Endothelial cell of umbilical vein (primary cell): ENCODE data around the gene EPB41L2. TPM values are rescaled to one million over a fixed set of nuclear protein-coding genes. Genes with fewer than 3 reads are reported as not detected.

Experiments
- BruUV-seq: library from RNA; stranded (reverse); fragments of 400-500 nt; replicated peaks from 2 replicates; lab custom pipeline; 2021; lab: Mats Ljungman, UMichigan
- CTCF ChIA-PET: fragments of 300-600, 350-600 bp; sonication (Branson Sonifier 250); formaldehyde crosslinking; loops from one replicate; lab custom pipeline; 2021; ENCODE audit warnings: antibody characterized with exemption, inconsistent platforms; lab: Charles Lee
- POLR2A ChIA-PET: fragments of 300-600, 350-600 bp; sonication (Branson Sonifier 250); formaldehyde crosslinking; loops from one replicate; lab custom pipeline; 2021; ENCODE audit warnings: antibody characterized with exemption, inconsistent platforms; lab: Charles Lee
- DNase-seq: peaks from one replicate; pipeline ENCODE4 v3.0.0-alpha.2; 2011; ENCODE audit warnings: low read depth, low spot score
- FAIRE-seq: peaks from 2 replicates; lab custom pipeline; 2011; peaks lifted over from hg19 to GRCh38; lab: Jason Lieb, UNC
- H2AFZ ChIP-seq: 2 replicates; pipeline ENCODE4 v1.6.0; 2012; ENCODE audit warnings: low read depth, low read length, control low read depth, inconsistent platforms
- H3K27ac ChIP-seq: 2 replicates; pipeline ENCODE4 v1.5.1; 2011; ENCODE audit warnings: low read depth, mild to moderate bottlenecking, control low read depth, low read length, moderate library complexity; ENCODE audit not compliant: insufficient read depth
- H3K27me3 ChIP-seq, 2 experiments: 2 replicates each; pipeline versions ENCODE4 v1.6.0 to v1.6.1; 2011; ENCODE audit warnings: low read length in 2 of 2, mixed read lengths in 1 of 2; ENCODE audit not compliant: control insufficient read depth in 2 of 2, insufficient read depth in 2 of 2
- H3K36me3 ChIP-seq, 2 experiments: 2 replicates in 1 of 2; 3 replicates in 1 of 2; pipeline ENCODE4 v1.5.1; 2011; ENCODE audit warnings: low read length in 2 of 2, mild to moderate bottlenecking in 1 of 2, moderate library complexity in 1 of 2; ENCODE audit not compliant: control insufficient read depth in 2 of 2, insufficient read depth in 2 of 2; ENCODE audit errors: extremely low read depth in 1 of 2
- H3K4me1 ChIP-seq: 3 replicates; pipeline ENCODE4 v1.5.1; 2011; ENCODE audit warnings: mild to moderate bottlenecking, low read length; ENCODE audit not compliant: control insufficient read depth, insufficient read depth; ENCODE audit errors: extremely low read depth
- H3K4me2 ChIP-seq: 2 replicates; pipeline ENCODE4 v1.6.1; 2011; ENCODE audit warnings: low read length, control low read depth, mixed read lengths; ENCODE audit not compliant: insufficient read depth
- H3K4me3 ChIP-seq, 3 experiments: fragments of 200-600 bp in 1 of 3; sonication (generic), shearing (Covaris generic) in 1 of 3; replicated peaks in 1 of 3; 2 replicates each; pipeline ENCODE4 v1.5.1; 2011 to 2016; ENCODE audit warnings: control low read depth in 3 of 3, low read length in 3 of 3, mild to moderate bottlenecking in 2 of 3, inconsistent platforms in 1 of 3, low read depth in 1 of 3, moderate library complexity in 1 of 3; ENCODE audit not compliant: insufficient read depth in 1 of 3
- H3K79me2 ChIP-seq: 2 replicates; pipeline ENCODE4 v1.6.0; 2012; ENCODE audit warnings: low read length, inconsistent platforms; ENCODE audit not compliant: control insufficient read depth, insufficient read depth
- H3K9ac ChIP-seq: replicated peaks from 2 replicates; pipeline ENCODE3; 2011; ENCODE audit warnings: low read length, control low read depth; ENCODE audit not compliant: insufficient read depth; ENCODE audit errors: extremely low read depth
- H3K9me1 ChIP-seq: replicated peaks from 3 replicates; pipeline ENCODE4 v1.6.0; 2011; ENCODE audit warnings: mild to moderate bottlenecking, low read length; ENCODE audit not compliant: control insufficient read depth, insufficient read depth; ENCODE audit errors: extremely low read depth
- H3K9me3 ChIP-seq: replicated peaks from 2 replicates; pipeline ENCODE4 v1.5.1; 2012; ENCODE audit warnings: low read length, inconsistent platforms; ENCODE audit not compliant: control insufficient read depth, insufficient read depth
- H4K20me1 ChIP-seq: replicated peaks from 2 replicates; pipeline ENCODE3; 2011; ENCODE audit warnings: mild to moderate bottlenecking, low read length; ENCODE audit not compliant: control insufficient read depth, insufficient read depth; ENCODE audit errors: extremely low read depth
- FOS ChIP-seq: IDR thresholded peaks from 2 replicates; pipeline ENCODE4 v1.6.1; 2011; ENCODE audit warnings: mild to moderate bottlenecking, low read length, moderate library complexity, borderline replicate concordance; ENCODE audit not compliant: insufficient read depth
- GATA2 ChIP-seq: IDR thresholded peaks from 2 replicates; pipeline ENCODE4 v1.7.0; 2011; ENCODE audit warnings: low read depth, mild to moderate bottlenecking, moderate library complexity, mixed read lengths, low read length; ENCODE audit not compliant: insufficient read length, insufficient read depth
- MYC ChIP-seq: IDR thresholded peaks from one replicate; pipeline ENCODE4 v1.6.1; 2011; ENCODE audit warnings: mild to moderate bottlenecking, low read depth, low read length
- POLR2A ChIP-seq: IDR thresholded peaks from 2 replicates; pipeline ENCODE4 v1.6.1; 2012; ENCODE audit warnings: low read depth, mild to moderate bottlenecking, control low read depth, low read length
- POLR2AphosphoS5 ChIP-seq: IDR thresholded peaks from 2 replicates; pipeline ENCODE4 v1.6.1; 2012; ENCODE audit warnings: low read depth, mild to moderate bottlenecking, control low read depth, low read length, moderate library complexity; ENCODE audit not compliant: insufficient read depth
- dilution Hi-C: fragments of 300-500 bp; cut with MboI; formaldehyde crosslinking; loops from one replicate; pipeline ENCODE4 v1.15.0; 2019; ENCODE audit warnings: low sequenced_read_pairs; ENCODE audit not compliant: extremely low pct_ligation_motif_present
- intact Hi-C: fragments of 100-400 bp; cut with micrococcal nuclease; formaldehyde crosslinking; loops from one replicate; pipeline ENCODE4 v1.10.0; 2022
- polyA plus RNA-seq, 4 experiments: library from polyadenylated mRNA; depleted of rRNA in 3 of 4; stranded (reverse) in 3 of 4; unstranded in 1 of 4; fragments of >200 nt; gene quantifications; 2 replicates each; pipeline versions ENCODE4 v1.2.1 to v1.2.3, GENCODE V29; 2011 to 2012; ENCODE audit warnings: missing spikeins in 1 of 4
- total RNA-seq: library from RNA; stranded (reverse); gene quantifications from 2 replicates; pipeline ENCODE4 v1.2.3, GENCODE V29; 2021
- TF ChIP-seq, protein P1 (sequence below), 2 donors: IDR thresholded peaks; 1 replicate in 1 of 2; 2 replicates in 1 of 2; pipeline ENCODE4 v1.5.1; 2011; ENCODE audit warnings: low read length in 2 of 2, mild to moderate bottlenecking in 2 of 2, moderate library complexity in 2 of 2, control low read depth in 1 of 2, inconsistent platforms in 1 of 2, low read depth in 1 of 2; ENCODE audit not compliant: insufficient read depth in 1 of 2; ENCODE audit errors: extremely low read depth in 1 of 2

EPB41L2 gene
- total and polyA plus RNA-seq, 2 donors (not counting 3 experiments of a cell fraction or from before 2014, with no cell fraction given), result 26.5 to 87.7 TPM

GRCh38 chr6:130834482-130835251, 228.4 kb downstream of the EPB41L2 start:
- dilution Hi-C loops, result no loop called here
- no TSS peak for BruUV-seq
- no peaks in the 10 kb centered on the region for H3K9me3 ChIP-seq
- H3K9ac ChIP-seq, result no peak overlapping the region
- no peaks in the 10 kb centered on the region for H3K36me3 ChIP-seq
- no peaks in the 10 kb centered on the region for H3K27me3 ChIP-seq
- no peak for DNase-seq
- no peak for FAIRE-seq
- H3K4me2 ChIP-seq, result no peak overlapping the region
- no peaks in the 10 kb centered on the region for H4K20me1 ChIP-seq
- H3K27ac ChIP-seq, result no peak overlapping the region
- no peak overlapping the region for H3K4me3 ChIP-seq
- ChIA-PET CTCF (interaction anchor here (1.6 to 2.6 kb wide), 2 partner anchors 10 to 136 kb away, joined by 4 to 8 read pairs; no protein-coding TSS in a partner anchor), POLR2A (no interaction called here)
- H3K79me2 ChIP-seq, result no peaks in the 10 kb centered on the region
- H2AFZ ChIP-seq, result no peak overlapping the region
- TF ChIP-seq POLR2AphosphoS5, result no peak
- no peak for TF ChIP-seq FOS
- TF ChIP-seq POLR2A, result no peak
- TF ChIP-seq MYC, result no peak
- TF ChIP-seq, protein P1, sequence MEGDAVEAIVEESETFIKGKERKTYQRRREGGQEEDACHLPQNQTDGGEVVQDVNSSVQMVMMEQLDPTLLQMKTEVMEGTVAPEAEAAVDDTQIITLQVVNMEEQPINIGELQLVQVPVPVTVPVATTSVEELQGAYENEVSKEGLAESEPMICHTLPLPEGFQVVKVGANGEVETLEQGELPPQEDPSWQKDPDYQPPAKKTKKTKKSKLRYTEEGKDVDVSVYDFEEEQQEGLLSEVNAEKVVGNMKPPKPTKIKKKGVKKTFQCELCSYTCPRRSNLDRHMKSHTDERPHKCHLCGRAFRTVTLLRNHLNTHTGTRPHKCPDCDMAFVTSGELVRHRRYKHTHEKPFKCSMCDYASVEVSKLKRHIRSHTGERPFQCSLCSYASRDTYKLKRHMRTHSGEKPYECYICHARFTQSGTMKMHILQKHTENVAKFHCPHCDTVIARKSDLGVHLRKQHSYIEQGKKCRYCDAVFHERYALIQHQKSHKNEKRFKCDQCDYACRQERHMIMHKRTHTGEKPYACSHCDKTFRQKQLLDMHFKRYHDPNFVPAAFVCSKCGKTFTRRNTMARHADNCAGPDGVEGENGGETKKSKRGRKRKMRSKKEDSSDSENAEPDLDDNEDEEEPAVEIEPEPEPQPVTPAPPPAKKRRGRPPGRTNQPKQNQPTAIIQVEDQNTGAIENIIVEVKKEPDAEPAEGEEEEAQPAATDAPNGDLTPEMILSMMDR (IDR thresholded peaks at IDR 0.05; ENCODE audit: extremely low read depth in 1 of 2, insufficient read depth in 1 of 2, low read depth in 1 of 2, low read length in 2 of 2), result no peak
- TF ChIP-seq GATA2, result no peak
- H3K9me1 ChIP-seq, result no peaks in the 10 kb centered on the region
- no peaks in the 10 kb centered on the region for H3K4me1 ChIP-seq
- intact Hi-C loops, result no loop called here
